IPS-NIHi11 (cell line): ENCODE results near the gene ZNF330.
"Not testable (repeated sequence)": the region's sequence is repeated elsewhere in the genome, so short reads cannot be mapped to it uniquely, and the experiment has no call there.

ENCODE experiments used
- DNase-seq: peaks from one replicate; pipeline ENCODE4 v3.0.0; 2012; ENCODE audit warnings: mixed read lengths, low spot score

Gene ZNF330

DNA sequence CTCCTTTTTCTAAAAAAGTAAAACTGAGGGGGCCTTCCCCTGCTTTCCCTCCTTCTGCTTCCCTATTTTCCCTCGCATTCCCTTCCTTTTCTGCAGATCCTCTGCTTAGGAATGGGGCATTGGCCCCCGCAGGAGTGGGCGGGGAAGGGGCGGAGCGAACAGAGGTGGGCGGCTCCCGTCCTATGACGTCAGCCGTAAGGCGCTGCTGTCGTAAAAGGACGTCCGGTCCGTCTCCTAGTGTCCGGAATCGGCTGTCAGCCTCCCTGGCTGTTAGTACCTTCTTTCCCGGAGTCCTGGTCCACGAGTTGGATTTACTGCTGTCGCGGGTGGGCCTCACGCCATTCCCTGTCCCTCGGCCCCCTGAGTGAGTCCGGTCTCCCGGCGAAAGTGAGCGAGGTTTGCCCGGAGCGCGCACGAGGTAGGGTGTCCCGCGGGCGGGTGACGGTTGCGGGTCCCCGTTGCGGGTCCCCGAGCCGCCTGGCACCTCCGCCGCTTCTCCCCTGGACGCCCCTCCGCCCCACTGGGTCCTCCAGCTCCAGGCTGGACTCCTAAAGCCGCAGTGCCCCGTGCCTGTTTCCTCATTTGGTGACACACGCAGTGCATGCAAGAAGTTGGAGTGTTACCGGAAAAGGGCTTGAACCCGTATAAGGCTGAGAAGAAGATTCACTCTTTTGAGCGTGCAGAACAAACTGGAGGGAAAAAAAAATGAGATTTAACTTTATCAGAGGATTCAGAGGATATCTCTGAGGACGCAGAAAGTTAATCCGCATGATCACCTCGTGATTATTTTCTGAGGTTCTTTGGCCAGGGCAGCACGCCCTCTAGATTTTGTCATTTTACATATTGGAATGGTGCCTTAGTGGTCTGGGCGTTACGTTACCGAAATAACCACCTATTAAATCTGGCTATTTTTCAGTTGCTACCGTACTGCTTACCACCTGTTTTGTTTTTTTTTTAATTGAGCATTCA, at the start of gene ZNF330:
Gene ZNF330, plus strand, starts transcription at position 205 of the 969 bp plus-strand sequence. CDS start 1,477 bp downstream, outside the sequence.
- DNase-seq, result peak; percentile 97

DNA sequence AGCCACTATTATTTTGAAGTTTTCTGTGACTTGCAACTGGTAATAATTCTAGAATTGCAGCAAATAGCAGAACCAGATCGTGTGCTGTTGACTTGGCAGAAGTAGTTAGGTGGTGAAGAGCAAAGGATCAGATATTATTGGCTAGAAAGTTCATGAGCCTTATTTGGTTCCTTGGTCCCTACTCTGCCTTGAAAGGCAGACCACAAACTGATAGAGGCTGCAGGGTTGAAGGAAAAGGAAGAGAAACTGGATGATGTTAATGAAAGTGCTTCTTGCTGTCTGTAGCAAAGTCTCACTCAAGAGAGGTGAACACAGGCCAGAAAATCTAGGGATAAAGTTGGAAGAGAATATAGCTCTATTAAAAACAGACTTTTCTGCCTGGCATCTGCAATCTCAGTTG, 46.2 kb upstream of the ZNF330 start:
- DNase-seq, result no peak

DNA sequence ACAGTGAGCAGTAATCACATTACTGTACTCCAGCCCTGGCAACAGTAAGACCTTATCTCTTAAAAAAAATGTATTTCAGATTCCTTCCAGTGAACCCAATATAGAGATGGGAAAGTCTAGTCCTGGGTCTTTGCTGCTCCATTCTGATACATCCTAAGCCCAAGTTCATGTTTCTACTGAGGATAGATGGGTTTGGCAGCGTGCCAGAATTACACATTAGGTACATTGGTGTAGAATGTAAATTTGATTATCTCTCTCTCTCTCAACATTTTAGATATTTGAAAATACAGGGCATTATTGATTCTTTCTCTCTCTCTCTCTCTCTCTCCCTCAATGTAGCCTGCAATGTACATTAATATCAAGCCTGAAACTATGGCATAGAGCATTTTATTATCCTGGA, 43.5 kb upstream of the ZNF330 start:
- no peak for DNase-seq

DNA sequence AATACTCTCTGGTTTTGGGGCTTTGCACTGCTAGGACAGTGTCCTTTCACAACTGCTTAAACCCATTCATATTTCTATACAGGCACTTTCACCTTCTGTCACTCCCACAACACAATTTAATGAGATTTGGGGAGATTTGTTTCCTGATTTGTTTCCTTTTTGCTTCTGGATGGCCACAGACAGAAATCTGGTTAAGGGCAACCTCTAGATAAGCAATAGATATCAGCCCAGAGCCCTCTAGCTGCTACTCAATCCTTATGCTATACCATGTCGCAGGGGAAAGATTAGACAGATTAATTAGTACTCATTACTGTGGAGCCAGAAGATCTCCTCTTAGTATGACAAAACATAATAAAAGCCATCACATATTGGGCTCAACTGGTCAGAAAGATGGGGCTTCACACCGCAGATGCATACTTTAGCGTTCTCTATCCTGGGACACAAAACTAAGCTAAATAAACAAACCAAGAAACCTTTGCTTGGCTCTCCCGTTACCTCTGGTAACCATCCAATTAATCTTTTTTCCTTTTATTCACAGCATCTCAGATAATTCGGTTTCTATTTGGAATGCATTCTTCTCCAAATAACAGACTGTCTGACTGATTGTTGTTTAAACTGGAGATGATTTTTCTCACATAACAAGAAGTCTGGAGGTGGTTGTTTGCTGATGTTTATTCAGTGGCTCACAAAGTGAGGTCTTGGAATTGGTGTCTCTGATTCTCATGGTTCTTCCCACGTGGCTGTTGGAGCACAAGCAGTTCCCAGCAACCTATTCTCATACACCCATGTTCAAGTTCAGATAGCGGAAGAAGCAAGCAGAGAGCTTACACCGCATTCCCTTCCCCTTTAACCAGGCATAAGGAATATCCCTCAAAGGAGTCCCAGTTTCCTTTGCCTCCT, 41.0 kb upstream of the ZNF330 start:
- no peak for DNase-seq

DNA sequence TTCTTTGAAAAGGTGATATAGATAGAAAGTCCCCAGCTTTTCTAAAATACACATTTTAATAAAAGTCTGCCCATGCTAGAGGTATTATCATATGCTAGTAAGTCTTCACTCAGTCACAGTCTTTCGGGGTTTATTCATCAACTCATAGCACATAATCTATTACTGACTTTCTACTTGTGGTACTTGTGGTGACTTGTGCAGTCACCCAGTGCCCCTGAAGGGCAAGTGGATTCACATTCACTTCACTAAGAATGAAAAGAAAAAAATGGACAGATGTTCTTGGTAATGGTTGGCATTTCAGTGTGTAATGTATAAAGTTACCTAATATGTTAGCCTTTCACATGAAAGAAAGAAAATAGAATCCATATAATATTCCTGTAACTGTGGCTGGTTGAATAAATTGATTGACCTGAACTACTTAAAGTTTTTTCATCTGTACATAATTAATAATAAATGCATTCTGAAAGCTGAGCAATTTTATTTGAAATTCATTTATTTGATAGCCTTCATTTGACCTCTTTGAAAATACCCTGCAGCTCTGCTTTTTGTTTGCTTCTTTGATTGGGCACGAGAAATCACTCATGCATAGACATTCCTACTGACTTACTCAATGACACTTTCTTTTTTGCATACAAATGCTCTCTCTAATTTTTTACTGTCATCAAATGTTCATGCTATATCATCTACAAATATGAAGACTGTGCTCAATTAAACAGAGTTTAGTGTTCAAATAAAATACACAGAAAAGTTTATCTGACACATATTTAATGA, 39.5 kb upstream of the ZNF330 start:
- no peak for DNase-seq

DNA sequence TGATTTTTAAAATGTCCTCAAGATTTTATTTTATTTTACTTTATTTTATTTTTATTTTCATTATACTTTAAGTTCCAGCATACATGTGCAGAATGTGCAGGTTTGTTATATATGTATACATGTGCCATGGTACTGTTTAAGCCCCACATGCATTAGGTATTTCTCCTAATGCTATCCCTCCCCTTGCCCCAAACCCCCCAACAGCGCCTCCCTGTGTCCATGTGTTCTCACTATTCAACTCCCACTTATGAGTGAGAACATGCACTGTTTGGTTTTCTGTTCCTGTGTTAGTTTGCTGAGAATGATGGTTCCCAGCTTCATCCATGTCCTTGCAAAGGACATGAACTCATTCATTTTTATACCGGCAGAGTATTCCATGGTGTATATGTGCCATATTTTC, 37.2 kb upstream of the ZNF330 start:
- not testable (repeated sequence) for DNase-seq

DNA sequence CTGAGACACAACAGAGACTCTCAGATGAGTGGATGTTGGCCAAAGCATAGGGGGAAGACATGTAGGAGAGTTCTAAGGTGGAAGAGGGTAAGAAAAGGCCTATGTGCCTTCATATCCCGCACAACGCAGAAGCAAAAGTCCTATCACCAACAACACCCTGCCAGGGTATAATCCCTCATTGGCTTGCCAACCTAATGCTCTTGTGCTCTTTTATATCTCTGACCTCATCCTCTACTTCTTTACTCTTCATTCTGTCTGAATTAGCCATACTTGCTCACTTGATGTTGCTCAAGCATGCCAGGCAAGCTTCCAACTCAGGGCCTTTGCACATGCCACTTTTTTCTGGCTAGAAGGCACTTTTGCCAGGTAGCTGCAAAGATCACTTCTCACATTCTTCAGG, 28.1 kb upstream of the ZNF330 start:
- DNase-seq, result no peak

DNA sequence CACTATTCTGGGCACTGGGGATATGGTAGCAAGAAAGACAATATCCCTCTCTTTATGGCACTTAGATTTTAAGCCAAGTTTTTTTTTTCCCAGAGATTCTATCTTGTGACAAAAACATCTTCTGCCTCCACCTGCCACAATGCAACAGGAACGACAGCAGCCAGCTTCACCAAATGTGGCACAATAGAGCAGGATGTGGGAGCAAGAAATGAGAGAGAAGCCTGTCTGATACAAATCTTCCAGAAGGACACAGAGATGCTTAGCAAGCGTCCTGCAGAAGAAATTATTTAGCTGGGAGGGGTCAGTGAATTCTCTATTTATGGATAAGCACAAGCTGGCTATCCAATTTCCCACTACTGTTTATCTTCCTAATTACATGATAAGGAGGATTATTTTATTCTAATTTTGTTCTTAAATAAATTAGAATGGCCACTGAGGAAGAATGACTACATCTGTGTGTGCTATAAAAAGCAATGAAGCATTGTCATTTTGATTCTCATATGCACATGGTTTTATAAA, 27.1 kb upstream of the ZNF330 start:
- no peak for DNase-seq

DNA sequence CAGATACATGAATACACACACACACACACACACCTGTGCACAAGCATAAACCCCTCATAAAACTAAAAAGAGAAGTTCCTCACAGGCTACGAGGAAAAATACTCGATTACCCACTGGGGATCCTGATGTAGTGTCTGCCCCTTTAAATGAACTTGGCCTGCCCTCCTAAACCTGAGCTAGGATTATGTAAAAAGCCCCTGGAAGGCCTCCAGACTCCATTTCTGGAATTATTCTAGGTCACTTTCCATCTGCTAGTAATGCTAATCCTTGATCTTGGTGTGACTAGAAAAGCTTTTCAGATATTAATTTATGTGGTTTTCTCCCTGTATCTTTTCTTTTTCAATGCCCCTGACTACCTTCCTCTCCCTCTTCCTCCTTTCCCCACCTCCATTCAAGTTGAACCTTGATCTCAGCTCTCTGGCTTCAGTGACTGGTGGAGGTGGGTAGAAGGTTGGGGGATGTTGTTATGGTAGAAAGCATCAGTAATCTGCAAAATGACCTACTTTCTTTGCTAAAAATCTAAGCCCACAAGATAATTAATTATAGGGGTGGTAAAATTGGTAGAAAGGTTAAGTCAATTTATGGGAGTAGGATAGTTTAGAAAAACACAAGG, 25.5 kb upstream of the ZNF330 start:
- DNase-seq, result no peak

DNA sequence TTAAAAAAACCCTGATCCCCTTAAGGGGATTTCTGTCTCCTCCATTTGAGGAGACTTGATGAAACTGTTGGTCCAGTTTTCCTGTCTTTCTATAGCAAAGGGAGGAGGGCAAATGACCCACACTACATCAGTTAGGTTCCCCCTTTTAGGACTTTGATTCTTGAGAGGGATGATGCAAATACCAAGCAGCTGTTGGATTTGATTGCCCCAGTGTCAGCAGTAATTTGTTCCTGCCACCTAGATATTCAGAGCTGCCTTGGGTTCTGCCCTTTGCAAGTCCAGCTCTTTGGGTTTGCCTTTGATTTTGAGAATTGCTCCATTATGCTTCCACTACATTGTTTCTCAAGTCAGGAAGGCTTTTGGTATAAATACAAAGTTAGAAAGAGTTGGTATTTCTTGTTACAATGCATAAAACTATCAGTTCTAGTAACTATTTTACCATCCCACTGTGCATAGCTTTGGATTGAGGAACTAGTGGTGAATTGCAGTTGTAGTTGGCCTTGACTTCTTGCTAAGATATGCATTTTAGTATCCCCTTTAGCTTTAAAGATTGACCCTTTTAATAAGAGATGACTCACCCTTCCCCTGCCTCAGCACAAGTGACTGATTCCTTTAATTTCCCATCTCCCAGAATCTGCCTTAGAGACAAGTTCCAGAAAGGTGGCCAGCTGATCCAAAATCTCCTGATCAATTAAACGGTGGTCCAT, 24.3 kb upstream of the ZNF330 start:
- no peak for DNase-seq

DNA sequence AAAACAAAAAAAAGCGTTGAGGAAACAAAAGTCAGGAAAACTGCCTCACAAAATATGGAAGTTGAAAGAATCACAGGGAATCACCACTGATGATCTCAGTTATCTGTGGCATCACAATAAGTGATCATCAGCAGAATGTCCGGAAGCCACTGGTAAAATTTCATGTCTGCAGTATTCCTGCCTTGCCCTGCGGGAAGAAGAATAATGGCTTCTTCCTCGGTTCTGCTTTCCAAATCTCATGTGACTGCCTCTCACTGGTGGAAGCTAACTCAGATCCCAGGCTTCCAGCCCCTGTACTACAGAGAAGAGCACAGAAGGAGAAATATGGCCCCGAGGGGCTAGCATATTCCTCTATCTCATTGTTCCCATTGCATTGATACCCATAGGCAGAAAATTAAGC, 12.7 kb upstream of the ZNF330 start:
- no peak for DNase-seq

DNA sequence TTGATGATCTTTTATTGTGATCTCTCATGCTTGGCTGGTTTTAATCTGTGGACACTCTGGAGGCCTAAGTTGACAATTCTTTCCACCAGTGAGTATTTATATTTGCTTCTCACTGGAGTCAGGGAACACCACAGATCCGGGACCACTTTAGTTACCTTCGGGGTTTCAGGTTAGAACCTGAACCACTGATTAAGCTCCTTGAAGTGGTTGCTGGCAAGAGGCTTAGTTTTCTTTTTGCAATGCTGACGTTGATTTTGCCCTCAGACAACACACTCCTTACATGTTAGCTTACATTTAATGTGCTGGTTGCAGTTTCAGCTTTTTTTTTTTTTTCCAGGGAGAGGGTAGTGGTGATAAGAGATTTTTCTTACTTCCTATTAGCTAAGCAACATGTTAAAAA, 10.5 kb upstream of the ZNF330 start:
- no peak for DNase-seq

DNA sequence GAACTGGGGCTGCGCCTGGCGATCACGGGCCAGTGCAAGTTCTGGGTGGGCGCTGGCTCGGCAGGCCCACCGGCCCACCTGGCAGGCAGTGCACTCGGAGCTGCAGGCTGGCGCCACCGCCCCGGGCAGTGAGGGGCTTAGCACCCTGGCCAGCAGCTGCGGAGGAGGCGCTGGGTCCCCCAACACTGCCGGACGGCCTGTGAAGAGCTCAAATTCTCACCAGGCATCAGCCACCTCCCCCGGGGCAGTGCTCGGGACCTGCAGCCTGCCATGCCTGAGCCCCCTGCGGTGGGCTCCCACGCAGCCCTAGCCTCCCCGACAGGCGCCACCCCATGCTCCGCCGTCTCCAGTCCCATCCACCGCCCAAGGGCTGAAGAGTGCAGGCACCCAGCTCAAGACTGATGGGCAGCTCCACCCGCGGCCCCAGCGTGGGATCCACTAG, 7.1 kb upstream of the ZNF330 start:
- no peak for DNase-seq

DNA sequence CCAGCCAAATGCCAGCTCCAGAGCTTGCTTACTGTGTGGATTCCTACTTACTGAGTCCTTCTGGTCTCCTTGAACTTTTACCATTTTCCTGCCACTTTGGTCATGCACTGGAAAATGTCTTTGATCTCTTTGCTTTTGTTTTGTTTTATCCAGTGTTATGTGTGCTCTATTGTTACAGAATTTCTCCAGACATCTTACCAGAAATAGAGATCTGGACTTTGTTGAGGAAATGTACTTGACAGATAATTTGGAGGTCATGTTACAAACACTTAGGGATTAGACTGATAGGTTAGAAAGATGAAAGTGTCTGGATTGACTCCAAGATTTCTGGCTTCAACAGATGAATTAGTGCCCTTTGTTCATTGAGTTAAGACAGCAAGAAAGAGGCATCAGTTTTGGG, 5.7 kb upstream of the ZNF330 start:
- DNase-seq, result no peak

DNA sequence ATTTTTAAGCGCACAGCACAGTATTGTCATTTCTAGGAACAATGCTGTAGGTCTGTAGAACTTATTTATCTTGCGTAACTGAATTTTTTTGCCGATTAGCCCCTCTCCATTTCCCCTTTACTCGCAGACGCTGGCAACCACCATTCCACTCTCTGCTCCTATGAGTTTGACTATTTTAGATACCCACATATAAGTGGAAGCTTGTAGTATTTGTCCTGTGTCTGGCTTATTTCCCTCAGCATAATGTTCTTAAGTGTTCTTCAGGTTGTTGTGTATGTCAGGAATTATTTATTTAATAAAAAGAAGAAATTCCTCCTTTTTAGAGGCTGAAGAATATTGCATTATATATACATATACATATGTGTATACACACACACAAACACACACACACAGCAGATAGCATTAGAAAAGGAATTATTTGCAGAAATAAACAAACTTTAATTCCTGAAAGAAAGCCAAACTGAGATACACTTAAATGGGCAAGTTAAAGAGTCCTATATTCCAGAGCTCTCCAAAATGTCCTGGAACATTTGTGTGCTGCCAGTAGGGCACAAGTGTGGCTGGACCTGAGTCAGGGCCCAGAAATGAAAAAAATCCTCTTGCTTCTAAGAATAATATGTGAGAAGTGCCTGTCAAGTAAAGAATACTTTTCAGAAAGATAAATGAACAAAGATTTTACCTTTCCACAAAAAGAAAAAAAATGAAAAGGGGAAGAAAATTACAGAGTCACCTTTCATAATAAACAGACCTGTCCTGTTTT, 4.5 kb upstream of the ZNF330 start:
- DNase-seq, result no peak

DNA sequence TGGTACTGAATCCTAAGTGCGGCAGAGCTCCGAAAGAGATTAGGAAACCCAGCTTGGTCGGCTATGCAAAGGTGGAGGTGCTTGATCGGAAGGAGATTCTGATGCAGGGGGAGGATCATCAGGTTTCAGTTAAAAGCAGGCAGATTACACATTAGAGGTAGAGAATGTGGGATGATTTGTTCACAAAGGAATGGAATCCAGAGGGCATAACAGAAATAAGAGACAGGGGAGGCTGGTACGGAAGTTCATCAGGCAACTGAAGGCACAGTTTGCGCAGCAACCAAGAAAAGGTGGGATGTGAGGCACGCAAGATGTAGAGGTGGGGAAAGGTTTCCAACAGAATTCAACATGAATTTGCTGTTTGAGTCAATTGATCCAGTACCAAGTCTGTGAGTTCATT, 424 bp upstream of the ZNF330 start:
- DNase-seq, result peak; percentile 14

DNA sequence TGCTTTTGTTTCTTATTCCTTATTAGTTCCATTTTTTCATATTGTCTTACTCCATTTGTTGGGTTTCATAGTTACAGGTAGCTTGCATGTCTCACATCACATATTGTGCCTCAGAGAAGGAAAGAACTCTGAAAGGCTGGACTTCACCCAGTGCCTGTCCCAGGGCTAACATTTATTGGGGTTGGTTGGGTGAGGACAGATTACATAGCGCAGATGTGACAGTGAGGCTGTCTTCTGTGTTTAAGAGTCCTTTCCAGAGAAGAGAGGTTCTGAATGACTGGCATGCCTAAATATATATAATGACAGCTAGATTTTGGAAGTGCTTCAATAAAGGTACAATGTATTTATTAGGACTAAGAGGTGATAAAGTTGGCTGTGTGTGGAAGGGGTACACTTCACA, 2.7 kb downstream of the ZNF330 start:
- DNase-seq, result no peak

DNA sequence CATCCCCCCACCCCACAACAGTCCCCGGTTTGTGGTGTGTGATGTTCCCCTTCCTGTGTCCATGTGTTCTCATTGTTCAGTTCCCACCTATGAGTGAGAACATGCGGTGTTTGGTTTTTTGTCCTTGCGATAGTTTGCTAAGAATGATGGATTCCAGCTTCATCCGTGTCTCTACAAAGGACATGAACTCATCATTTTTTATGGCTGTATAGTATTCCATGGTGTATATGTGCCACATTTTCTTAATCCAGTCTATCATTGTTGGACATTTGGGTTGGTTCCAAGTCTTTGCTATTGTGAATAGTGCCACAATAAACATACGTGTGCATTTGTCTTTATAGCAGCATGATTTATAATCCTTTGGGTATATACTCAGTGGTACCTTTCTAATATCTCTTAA, 6.6 kb downstream of the ZNF330 start:
- DNase-seq, result not testable (repeated sequence)

DNA sequence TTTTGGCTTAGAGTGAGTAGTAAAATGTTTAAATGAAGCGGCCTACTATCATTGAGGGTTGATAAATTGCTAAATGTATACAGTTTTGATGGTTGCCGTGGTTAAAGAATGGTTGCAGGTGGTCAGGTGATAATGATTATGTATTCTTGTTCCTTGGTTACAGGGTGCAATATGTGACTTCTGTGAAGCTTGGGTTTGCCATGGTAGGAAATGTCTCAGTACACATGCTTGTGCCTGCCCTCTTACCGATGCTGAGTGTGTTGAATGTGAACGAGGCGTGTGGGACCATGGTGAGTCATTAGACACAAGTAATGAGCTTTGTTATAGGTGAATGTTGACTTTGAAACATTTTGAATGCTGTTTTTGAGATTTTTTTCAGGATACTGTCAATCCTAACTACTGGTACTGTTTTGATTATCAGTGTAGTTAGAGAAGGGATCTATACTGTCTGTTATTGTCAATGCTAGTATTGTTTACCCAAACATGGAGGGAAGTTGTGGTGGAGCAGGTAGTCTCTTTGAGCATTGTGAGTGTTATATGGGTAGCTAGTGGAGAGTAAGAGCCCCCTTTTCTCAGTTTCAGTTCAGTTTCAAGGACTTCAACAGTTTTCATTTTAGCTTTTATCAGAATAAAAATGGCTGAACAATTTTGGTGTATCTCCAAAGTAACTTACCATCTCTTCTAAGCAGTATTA, 8.9 kb downstream of the ZNF330 start:
- no peak for DNase-seq
